Measurements from ENCODE around the gene SLC25A23.
A peak's percentile ranks its signal among the peaks of the same experiment; 100 is the strongest.

SLC25A23 gene

DNA sequence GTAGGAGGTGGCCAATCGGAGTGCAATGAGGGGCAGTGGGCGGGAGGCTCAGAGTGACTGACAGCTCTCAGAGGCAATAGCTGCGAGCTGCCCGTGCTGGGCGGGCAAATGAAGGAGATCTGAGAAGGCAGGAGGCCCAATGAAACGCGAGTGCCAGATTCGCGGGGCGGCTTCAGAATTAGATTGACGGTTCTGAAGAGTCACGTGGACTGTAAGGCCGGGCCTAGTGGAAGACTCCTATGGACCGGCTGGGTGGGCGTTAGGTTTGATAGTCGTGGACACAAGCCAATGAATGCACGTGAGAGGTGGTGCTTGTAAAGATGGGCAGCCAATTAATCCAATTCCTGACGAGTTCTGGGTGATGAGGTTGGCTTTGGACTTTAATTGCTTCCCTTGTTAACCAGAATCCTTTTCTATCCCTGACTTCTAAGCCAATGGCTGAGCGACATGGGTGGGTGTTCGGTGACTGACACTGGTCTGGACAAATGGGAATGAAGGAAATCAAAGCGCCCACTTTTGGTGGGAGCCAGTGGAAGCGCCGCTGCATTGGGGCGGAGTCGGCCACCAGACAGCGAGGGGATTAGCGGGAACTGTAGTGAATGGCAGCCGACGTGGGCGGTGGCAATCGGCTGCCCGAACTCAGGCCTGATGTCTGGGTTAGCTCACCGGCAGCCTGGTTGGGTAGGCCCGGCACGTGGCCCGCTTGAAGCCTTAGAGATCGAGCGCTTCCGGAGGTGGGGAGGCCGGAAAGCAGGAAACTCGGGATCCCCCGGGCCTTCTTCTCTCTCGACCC lies 34.5 kb downstream of the SLC25A23 start:
- in situ Hi-C loops (cut with HindIII; ENCODE audit: low sequenced_read_pairs) = no loop called here
- peak overlapping the region; percentile 6 for H3K4me3 ChIP-seq (ENCODE audit: low read depth, low read length)
- DNase-seq (ENCODE audit: low read depth, low spot score) = peak; percentile 100
- TF ChIP-seq, protein P1, sequence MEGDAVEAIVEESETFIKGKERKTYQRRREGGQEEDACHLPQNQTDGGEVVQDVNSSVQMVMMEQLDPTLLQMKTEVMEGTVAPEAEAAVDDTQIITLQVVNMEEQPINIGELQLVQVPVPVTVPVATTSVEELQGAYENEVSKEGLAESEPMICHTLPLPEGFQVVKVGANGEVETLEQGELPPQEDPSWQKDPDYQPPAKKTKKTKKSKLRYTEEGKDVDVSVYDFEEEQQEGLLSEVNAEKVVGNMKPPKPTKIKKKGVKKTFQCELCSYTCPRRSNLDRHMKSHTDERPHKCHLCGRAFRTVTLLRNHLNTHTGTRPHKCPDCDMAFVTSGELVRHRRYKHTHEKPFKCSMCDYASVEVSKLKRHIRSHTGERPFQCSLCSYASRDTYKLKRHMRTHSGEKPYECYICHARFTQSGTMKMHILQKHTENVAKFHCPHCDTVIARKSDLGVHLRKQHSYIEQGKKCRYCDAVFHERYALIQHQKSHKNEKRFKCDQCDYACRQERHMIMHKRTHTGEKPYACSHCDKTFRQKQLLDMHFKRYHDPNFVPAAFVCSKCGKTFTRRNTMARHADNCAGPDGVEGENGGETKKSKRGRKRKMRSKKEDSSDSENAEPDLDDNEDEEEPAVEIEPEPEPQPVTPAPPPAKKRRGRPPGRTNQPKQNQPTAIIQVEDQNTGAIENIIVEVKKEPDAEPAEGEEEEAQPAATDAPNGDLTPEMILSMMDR (IDR thresholded peaks at IDR 0.05; ENCODE audit: low read depth, low read length) = no peak

DNA sequence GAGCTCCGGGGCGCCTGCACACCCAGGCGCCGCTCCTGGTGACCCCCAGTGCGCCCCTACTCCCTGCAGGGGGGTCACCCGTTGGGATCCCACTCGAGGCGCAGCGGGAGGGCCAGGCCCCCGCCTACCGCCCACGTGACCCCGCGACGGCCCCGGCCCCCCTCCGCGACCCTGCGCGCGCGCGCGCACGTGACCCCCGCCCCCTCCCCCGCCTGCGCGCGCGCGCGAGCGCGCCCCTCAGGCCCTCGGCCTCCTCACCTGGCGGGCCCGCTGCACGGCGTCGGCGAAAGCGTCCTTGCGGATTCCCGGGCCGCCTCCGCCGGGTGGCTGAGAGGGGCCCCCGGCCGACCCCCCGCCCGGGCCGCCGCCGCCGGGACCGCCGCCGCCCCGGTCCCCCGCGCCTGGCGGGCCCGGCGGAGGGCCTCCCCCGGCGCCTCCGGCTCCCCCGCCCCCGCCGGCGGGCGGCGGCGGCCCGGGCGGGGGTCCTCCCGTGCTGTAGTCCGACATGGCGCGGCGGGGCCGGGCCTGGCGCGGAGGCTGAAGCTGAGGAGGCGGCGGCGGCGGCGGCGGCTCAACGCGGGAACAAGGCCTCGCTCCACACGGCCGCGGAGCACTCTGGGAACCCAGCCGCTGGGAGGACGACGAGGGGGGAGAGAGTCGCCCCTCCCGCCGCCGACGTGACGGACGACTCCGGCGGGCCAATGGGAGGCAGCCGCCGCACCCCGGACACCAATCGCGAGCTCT lies 35.2 kb downstream of the SLC25A23 start, which contains the start of gene KHSRP:
Gene KHSRP (minus strand): TSS at position 617 of the 744 bp plus-strand sequence. CDS start 110 bp downstream, at position 507.
- TF ChIP-seq, protein P1 (IDR thresholded peaks at IDR 0.05; ENCODE audit: low read depth, low read length) = no peak
- no peak for DNase-seq (ENCODE audit: low read depth, low spot score)
- in situ Hi-C loops (cut with HindIII; ENCODE audit: low sequenced_read_pairs) = no loop called here
- peak within 1 kb of the TSS; percentile 97 for H3K4me3 ChIP-seq (ENCODE audit: low read depth, low read length)

GRCh38 chr19:6423499-6424194 lies 35.9 kb downstream of the SLC25A23 start:
- peak overlapping the region; percentile 97 for H3K4me3 ChIP-seq (ENCODE audit: low read depth, low read length)
- peak; percentile 37 for DNase-seq (ENCODE audit: low read depth, low spot score)
- TF ChIP-seq, protein P1 (IDR thresholded peaks at IDR 0.05; ENCODE audit: low read depth, low read length) = no peak
- in situ Hi-C loops (cut with HindIII; ENCODE audit: low sequenced_read_pairs) = no loop called here

DNA sequence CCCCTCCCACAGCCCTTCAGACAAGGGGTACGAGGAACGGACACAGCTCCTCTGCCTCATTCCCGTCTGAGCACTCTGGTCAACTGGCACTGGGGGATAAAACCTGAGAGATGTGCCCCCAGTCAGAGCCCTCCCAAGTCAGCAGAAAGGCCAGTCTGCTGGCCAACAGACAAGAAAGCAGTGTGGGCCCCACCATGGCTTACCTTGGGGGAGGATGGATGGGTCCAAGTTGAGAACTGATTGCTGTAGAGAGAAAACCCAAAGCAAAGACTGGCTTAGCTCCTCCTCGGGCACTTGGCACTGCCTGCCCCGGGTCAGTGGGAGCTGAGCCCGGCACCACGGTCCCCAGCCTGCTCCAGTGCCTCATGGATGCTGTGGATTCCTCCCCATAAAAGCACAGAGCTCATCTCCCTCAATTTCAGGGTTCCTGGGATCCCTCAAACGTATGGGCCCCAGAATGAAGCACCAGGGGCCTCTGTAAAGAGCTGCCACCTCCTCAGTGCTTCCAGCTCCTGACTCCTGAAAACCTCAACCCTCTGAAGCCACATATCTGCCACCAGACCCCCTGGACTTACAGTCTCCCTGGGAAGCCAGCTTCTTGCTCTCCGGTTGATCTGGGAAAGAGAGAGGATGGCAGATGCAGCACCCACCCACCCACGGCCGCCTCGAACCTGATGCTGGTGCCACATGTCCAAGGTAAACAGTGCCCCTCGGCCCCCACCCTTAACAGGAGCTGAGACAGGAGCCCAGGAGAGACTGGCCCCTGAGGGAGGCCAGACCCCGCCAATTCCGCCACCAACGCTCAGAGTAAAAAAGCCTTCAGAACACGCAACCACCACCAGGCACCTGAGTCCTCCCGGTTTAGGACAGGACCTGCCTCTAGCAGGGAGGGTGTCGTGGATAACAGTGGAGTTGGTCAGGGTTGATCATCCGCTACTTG lies 38.2 kb downstream of the SLC25A23 start:
- H3K4me3 ChIP-seq (ENCODE audit: low read depth, low read length) = no peak overlapping the region
- TF ChIP-seq, protein P1 (IDR thresholded peaks at IDR 0.05; ENCODE audit: low read depth, low read length) = no peak
- DNase-seq (ENCODE audit: low read depth, low spot score) = no peak
- in situ Hi-C loops (cut with HindIII; ENCODE audit: low sequenced_read_pairs) = no loop called here

DNA sequence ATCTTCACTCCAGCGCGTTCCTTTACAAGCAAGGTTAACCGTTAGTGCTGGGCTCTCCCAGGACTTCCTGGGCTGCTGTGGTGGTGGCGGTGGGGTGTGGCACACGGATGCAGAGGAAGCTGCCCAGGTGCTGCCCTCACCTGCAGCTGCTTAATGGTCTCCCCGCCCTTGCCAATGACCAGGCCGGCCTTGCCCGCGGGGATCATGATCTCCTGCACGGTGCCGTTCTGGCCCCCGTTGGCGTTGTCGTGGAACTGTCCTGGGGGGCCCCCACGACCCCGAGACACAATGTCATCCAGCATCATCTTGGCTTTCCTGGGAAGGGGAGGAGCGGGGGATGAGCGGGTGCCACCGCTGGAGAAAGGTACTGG lies 41.0 kb downstream of the SLC25A23 start:
- in situ Hi-C loops (cut with HindIII; ENCODE audit: low sequenced_read_pairs) = no loop called here
- DNase-seq (ENCODE audit: low read depth, low spot score) = no peak
- TF ChIP-seq, protein P1 (IDR thresholded peaks at IDR 0.05; ENCODE audit: low read depth, low read length) = no peak
- no peak overlapping the region for H3K4me3 ChIP-seq (ENCODE audit: low read depth, low read length)

Data from astrocyte of the spinal cord (primary cell).